ENCODE data around the gene NTSR1.
A peak's percentile ranks its signal among the peaks of the same experiment; 100 is the strongest.

NTSR1 gene

GRCh38 chr20:62772990-62773844, 64.6 kb downstream of the NTSR1 start:
- H3K4me3 ChIP-seq (ENCODE audit: low read depth, low read length): no peak overlapping the region
- no peak for DNase-seq (ENCODE audit: low read depth)
- TF ChIP-seq CTCF (IDR thresholded peaks at IDR 0.05; ENCODE audit: control insufficient read depth, extremely low read depth, insufficient read depth): no peak

- no peak for DNase-seq (ENCODE audit: low read depth)
- no peak for TF ChIP-seq CTCF (IDR thresholded peaks at IDR 0.05; ENCODE audit: control insufficient read depth, extremely low read depth, insufficient read depth)
- no peak overlapping the region for H3K4me3 ChIP-seq (ENCODE audit: low read depth, low read length)
Observed at GRCh38 chr20:62773845-62774714, 65.4 kb downstream of the NTSR1 start.

GRCh38 chr20:62774762-62775161, 66.1 kb downstream of the NTSR1 start:
- no peak overlapping the region for H3K4me3 ChIP-seq (ENCODE audit: low read depth, low read length)
- DNase-seq (ENCODE audit: low read depth): no peak
- no peak for TF ChIP-seq CTCF (IDR thresholded peaks at IDR 0.05; ENCODE audit: control insufficient read depth, extremely low read depth, insufficient read depth)

- no peak overlapping the region for H3K4me3 ChIP-seq (ENCODE audit: low read depth, low read length)
- DNase-seq (ENCODE audit: low read depth): no peak
- no peak for TF ChIP-seq CTCF (IDR thresholded peaks at IDR 0.05; ENCODE audit: control insufficient read depth, extremely low read depth, insufficient read depth)
Observed at GRCh38 chr20:62775206-62775605, 66.6 kb downstream of the NTSR1 start.

- no peak for TF ChIP-seq CTCF (IDR thresholded peaks at IDR 0.05; ENCODE audit: control insufficient read depth, extremely low read depth, insufficient read depth)
- H3K4me3 ChIP-seq (ENCODE audit: low read depth, low read length): peak overlapping the region; percentile 70
- peak; percentile 22 for DNase-seq (ENCODE audit: low read depth)
Observed at GRCh38 chr20:62776035-62776691, 67.5 kb downstream of the NTSR1 start.

GRCh38 chr20:62776692-62777527, 68.3 kb downstream of the NTSR1 start:
- DNase-seq (ENCODE audit: low read depth): peak; percentile 66
- no peak for TF ChIP-seq CTCF (IDR thresholded peaks at IDR 0.05; ENCODE audit: control insufficient read depth, extremely low read depth, insufficient read depth)
- H3K4me3 ChIP-seq (ENCODE audit: low read depth, low read length): peak overlapping the region; percentile 70
